HG03066 (cell line): ENCODE data around the gene ARHGEF7.

Source experiments
- ATAC-seq: cut with Tn5 transposase; IDR thresholded peaks from one replicate; pipeline ENCODE4 v1.9.1; 2021; ENCODE audit warnings: low read depth; ENCODE audit not compliant: unreplicated experiment

ARHGEF7 gene

DNA sequence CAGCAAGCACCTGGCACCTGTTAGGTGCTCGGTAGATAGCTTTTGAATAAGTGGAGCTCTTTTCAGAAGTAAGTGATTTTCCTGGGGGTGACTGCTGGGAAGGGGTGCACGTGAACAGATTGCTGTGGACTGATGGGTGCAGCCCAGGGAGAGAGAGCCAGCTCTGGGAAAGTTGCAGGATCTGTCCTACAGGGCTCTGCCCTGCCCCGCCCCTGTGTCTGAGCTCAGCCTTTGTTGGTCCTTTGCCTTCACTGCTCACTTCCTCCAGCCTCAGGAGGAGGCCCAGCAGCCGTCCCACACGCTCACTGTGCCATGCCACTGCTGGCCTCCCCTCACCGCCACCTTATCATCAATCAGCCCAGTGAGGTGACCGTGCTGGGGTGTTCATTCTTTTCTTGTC lies 171.6 kb downstream of the ARHGEF7 start:
- no peak for ATAC-seq

DNA sequence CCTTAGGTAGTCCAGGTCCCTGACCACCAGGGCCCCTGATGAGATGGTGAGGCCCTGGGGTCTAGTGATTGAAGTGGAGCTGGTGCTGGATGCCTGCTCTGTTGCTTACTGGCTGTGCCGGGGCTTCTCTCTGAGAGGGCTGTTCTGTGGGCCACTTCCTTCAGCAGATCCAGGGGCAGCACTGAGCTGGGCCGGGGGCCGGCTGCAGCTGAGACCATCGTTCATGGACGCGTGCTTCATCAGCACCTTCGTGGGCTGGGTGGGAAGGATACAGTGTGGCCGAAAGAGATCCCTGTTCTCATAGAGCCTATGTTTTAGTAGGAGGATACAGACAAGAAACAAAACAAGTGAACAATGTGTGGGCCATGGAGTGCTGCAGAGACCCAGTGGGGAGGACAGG lies 172.1 kb downstream of the ARHGEF7 start:
- no peak for ATAC-seq

DNA sequence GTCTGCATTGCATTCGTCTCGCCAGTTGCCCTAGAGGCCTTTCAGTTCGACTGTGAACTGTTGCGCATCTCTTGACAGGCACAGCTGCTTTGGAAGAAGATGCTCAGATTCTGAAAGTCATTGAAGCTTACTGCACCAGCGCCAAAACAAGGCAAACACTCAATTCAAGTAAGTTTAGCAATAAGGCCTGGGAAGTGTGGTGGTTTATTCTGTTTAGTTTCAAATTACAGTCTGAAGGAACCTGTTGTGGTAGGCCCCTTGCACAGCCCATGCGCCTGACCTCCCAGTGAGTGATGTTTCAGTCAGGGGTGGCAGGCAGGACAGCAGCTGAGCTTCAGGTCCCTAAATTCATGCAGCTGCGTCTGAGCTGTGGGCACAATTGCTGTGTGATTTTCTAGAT lies 173.2 kb downstream of the ARHGEF7 start:
- no peak for ATAC-seq

DNA sequence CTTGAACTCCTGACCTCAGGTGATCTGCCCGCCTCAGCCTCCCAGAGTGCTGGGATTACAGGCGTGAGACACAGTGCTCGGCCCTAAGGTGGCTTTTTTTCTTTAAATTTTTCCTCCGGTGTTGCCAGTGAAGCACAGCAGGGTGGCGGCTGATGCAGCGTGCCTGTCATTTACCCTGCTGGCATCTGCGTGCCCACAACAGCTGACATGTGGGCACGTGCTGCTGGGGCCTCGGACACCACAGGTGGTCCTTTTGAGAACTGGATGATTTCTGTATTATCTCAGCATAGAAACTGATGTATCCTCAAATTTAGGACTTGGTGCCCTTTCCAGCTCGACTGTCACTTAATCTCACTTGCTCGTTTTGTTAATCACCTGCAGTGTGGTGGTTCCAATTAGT lies 174.1 kb downstream of the ARHGEF7 start:
- no peak for ATAC-seq

DNA sequence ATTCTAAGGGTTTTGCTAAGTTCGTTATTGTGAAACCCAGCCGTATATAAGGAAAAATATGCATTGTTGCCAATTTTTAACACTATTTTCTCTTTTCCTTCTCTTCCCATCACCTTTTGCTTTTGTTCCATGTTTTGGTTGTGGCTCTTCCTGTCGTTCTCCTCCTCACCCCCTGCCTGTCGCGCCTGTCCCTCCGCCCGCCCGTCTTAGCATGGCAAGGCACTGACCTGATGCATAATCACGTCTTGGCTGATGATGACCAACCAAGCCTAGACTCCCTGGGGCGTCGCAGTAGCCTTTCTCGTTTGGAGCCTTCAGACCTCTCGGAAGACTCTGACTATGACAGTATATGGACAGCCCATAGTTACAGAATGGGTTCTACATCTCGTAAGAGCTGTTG lies 176.8 kb downstream of the ARHGEF7 start:
- no peak for ATAC-seq

DNA sequence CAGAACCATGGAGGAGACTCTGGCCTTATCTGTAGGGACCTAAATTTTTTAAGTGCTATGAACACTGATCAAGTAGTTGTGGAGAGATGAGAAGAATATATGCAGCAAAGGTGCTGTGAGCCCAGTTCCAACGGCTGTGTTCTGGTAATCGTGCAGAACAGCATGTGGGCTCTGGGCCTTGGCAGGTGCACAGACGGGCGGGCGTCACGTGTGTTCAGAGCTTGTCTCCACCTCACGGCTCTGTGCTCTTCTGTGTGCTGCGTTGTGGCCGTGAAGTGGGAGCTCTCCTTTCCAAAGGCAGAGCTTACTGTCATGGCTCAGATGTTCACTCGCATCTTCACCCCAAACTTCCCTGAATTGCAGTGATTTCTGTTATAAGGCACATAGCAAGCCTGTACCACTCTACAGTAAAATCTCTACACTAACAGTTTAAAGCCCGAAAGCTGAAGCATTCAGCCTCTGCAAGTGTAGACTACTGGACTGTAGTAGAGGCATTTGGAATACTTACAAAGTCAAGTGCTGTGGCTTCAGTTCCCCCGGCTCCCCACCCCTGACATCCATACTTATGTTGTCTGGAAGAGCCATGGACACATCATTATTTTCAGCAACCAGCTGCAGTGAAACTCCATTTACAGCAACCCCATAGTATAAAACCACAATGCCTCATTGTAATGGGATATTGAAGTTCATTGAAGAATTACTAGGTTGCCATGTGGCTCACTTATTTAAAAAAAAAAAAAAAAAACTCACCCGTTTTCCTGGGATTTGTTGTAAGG lies 177.8 kb downstream of the ARHGEF7 start:
- no peak for ATAC-seq

DNA sequence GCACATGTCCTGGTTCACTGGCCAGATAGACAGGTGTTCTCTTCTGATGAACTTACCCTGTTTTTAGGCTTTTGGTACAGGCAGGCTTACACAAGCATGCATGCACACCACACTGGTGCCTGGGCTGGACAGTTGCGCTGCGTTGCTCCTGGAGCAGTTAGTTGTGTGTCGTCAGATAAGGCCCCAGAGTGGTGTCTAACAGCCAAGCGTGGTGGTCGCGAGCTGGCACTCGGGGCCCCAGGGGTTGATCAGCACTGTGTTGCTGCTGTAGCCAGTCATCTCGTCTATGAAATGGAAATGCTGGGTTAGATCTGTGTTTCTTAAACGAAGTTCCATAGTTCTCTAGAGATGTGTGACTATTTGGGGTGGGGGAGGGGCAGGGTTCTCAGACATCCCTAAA lies 180.8 kb downstream of the ARHGEF7 start:
- no peak for ATAC-seq

DNA sequence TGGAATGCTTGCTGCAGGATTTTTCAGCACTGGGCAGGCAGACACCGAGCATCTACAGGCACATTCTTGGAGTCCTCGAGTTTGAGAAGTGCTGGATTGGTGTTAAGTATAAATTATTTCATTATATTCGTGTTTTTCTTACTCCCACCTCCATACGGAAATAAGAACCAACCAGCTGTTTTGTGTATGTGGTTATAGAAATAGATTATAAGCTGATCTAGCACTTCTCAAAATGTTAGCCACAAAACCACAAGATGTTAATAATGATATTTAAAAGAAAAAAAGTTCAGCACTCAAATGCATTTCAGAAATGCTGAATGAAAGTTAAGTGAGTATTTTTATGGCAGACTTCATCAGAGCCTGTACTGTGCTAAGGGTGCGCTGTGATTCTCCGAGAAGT lies 181.3 kb downstream of the ARHGEF7 start:
- no peak for ATAC-seq

DNA sequence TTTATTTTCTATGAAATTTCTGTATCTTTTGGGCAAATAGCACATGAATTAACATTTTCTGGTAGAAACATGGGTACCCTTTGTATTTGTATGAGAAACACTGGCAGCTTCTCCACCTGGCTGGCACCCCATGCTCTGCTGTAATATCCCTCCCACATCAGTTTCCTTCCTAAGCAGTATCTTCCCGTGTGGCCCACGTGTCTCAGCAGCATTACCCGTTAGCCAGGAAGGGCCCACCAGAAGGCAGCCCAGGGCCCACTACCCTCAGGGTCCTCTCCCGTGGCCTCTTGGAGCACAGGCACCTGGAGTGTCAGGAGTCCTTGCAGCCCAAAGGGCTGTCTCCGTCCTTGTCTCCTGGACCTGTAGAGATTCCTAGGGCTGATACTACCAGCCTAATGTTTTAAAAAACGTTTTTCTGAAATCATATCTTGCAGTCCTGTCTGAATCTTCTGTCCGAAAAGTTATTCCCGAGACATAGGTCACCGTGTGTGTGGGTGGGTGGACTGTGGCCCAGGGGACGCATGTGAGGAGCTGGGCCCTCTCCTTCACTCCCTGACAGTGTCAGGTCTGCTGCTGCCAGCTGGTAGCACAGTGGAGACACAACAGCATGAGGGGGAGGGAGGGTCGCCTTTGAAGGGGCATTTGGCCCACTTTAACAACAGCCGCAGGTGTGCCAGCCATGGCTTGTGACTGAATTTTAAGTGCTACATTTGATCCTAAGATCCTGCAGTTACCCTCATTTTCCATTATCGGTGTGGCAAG lies 183.3 kb downstream of the ARHGEF7 start:
- no peak for ATAC-seq

DNA sequence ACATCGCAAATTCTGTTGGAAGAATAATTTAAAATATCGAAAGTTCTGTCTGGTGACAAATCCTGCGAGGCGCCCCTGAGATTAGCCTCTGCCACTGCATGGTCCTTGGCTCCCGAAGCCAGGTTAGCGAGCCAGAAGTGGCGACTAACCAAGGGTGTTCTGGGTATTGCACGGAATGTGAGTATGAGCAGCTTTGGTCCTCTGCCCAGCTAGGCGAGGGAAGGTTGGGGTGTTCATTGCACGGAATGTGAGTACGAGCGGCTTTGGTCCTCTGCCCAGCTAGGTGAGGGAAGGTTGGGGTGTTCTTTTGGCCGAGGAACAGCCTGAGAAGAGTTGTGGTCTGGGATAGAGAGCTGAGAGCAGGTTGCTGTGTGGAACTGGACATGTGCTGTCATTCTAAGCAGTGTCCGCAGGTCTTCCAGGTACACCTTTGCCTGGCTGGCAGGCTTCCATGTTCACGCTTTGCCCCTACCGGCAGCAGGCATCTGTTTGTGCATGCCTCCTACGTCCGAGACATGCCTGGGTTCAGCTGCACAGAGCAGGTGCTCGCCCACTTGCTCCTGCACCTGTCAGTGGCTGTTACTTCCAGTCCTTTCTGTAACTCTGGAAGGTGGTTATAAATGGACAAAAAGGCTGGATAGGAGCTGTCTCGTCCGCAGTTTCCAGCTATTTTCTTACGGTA lies 187.1 kb downstream of the ARHGEF7 start:
- no peak for ATAC-seq

DNA sequence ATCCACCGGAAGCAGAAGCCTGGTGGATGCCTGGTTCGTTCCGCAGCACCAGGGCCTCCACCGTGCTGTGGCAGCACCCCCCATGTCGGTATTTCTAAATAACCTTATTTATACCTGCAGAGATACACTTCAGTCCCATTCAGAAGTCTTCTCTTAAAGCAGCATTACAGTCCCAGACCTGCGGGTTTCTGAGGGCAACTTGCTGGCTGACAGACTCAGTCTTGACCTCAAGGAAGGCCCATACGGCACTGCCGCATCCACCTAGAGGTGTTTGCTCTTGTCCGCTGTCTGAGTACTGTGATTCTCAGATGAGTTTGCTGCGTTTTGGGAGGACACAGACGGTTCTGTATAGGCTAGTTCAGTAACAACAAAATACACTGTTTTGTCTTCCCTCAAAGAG lies 188.4 kb downstream of the ARHGEF7 start:
- no peak for ATAC-seq

DNA sequence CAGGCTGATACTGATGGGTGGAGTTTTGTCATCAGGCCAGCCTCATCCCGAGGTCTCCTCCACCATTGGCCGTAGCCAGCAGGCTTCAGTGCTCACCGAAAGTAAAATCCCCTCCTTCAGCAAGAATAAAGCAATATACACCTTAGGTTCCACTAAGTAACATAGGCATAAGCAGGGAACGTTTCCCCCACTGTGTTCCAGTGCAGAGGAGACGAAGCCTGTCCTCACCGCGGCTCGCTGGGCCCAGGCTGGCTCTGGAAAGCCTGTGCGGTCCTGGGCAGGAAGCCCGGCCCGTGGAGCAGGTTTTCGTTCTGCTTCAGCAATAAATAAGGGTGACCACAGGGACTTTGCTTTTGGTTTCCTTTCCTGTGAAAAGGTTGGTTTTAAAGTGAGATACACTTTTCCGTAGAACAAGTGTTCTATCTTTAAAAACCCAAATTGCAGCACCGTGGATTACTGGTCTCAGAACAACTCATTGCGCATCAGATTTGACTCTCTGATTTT lies 189.0 kb downstream of the ARHGEF7 start:
- ATAC-seq, result peak; percentile 72

DNA sequence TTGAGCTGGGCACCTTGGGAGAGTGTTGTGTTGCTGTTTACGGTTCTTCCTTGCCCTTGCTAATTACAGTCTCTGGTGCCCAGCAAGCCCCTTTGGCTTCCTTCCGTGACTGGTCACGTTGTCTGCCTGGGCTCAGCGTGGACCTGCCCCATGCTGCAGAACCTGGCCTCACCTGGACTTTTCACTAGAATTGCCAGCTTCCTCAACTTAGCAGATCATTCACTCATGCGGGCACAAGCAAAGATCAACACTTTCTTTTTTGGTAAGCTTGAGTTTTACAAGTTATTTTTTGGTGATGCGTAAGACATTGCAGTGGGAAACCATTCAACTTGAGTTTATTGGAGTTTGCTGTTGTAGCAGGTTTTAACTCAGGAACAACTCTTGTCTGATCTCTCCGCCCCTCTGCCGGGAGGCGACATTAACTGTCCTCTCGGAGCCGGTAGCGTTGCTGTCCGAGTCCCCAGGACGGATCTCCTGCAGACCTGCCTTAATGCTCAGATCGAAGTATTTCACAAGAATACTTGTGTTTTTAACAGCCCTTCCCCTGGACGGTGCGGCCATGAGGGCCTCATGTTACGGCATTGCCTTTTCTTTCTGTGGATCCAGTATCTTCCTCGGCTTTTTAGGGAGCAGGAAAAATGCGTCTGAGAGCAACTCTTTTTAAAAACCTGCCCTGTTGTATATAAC lies 189.6 kb downstream of the ARHGEF7 start:
- ATAC-seq, result no peak

DNA sequence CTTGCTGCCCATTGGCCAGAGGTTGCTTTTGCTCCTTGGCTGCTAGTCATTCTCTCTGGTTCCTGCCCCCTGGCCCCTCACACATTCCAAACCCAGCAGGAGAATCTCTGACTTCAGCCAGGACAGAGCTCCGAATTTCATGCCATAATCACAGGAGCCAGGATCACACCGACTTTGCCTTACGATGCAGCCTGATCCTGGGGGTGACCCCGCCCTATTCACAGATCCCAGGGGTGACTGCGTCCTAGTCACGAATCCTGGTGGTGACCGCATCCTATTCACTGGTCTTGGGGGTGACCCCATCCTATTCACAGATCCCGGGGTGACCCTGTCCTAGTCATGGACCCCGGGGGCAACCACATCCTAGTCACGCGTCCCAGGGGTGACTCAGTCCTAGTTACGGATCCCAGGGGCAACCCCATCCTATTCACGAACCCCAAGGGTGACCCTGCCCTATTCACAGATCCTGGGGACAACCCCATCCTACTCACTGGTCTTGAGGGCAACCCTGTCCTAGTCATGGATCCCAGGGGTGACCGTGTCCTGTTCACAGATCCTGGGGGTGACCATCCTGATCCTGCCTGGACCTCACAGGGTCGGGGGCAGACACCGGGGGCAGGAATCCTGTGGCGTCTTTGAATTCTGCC lies 198.0 kb downstream of the ARHGEF7 start:
- ATAC-seq, result no peak

DNA sequence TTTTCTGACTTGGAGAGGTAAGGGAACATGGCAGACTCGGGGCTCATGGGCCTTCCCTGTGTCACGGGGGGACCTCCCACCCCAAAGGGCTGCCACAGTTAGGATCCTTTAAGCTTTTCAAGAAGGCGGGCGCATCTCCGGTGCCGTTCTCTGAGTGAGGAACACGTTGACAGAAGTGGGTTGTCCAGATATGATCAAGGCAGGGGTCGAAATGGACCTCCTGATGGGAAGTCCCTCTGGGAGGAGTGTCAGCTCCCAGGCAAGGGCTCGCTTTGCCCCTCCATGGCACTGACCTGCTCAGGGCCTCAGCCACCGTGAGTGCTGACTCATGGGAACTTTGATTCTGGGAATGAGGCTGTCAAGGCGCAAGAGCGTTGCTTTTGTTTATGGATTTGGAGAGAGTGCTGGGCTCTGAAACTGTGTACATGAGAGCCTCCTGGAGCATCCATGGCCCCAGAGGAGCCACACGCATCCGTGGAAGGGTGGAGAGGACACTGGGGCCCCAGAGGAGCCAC lies 198.9 kb downstream of the ARHGEF7 start:
- ATAC-seq, result no peak

DNA sequence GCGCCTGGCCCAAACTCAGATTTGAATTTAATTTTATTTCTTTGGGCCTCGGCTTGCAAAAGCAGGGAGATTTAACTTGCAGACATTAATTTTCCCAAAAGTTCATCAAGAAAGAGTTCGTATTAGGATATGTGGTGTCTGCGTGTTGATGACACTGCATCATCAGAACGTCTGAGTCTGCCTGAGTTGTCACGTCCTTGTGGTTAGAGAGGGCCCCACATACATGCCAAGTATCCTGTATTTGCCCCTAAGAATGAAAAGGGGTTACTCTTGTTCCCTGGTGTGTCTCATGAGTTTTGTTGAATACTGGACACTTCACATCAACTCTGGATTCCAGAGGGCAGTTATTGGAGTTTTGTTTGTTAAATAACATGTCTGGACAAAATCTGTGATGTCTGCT lies 199.7 kb downstream of the ARHGEF7 start:
- ATAC-seq, result no peak

DNA sequence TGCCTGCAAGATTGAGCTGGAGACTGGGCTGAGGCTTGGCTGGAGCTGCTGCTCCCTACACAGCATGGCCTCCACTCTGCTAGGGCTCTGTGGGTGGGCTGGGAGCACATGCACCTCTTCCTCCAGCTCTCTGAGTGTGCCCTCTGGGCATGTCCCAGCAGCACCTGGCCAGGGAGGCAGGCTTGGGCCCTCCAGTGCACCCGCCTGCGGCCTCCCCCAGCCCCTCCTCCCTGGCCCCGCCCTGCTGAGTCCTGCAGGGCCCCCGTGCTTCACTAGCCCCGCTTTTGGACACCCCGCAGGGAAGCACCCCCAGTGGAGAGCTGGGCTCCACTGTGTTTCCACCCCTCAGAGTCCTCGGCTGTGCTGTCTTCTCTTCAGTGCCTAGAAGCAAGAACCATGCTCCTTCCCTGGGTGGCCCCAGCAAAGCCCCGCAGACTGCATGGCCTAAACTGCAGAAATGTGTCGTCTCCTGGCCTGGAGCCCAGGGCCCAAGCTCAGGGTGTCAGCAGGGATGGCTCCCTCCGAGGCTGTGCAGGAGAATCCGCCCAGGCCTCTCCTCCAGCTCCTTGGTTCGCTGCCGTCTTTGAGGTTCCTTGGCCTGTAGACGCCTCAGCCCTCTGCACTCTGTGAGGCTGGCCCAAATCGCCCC lies 200.4 kb downstream of the ARHGEF7 start:
- no peak for ATAC-seq

DNA sequence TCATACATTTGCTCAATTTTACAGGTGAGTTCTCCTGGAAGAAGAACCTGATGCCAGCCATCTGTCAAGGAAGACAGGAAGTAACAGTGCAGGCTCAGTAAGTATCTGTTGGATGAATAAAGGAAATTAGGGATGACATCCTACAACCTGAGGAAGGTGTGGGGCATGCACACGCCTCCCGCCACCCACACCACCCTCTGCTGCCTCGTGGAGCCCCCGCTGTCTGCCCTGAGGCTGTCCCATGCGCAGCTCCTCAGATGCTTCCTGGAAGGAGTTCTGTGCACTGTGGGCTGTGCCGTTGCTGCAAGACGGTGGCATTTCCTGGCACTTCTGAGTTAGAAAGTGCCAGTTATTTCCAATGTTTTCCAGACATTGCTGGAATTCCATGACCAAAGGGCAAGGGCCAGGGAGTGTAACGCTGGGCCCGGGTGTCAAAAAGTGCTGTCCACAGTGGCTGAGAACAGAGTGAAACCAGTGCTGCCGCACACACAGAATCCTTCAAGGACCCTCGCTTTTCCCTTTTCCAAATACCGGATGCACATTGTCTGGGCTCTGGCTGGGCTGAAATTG lies 201.1 kb downstream of the ARHGEF7 start:
- ATAC-seq, result no peak

DNA sequence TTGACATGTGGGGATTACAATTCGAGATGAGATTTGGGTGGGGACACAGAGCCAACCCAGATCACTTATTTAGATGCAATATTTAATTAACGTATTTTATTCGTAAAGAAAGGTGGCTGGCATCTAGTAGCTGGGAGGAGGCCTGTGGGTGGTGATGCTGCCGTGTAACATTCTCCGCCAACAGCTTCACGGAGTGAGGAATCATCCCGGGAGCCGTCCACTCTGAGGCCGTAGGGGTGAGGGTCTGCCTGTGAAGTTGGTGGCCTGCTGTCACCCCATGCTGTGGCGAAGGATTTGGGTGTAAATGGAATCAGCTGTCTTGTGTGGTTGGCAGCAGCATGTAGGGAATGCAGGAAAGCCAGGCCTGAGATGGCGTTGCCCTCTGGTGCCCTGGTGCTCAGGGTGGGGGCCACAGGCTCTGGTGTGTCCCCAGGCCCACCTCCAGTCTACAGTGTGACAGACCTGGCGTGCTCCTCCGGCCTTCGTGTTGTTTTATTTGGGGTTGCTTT lies 202.0 kb downstream of the ARHGEF7 start:
- ATAC-seq, result no peak
